HCT116 (cell line): ENCODE data around the gene SKIC3. TPM values are rescaled to one million over a fixed set of nuclear protein-coding genes. Genes with fewer than 3 reads are reported as not detected.

Experiments
- ATAC-seq: fragments of 200-7000 bp; cut with Tn5 transposase; 2 replicates; pipeline ENCODE4 v1.9.1; 2020; ENCODE audit warnings: mild to moderate bottlenecking, moderate library complexity
- BruUV-seq: library from RNA; stranded (reverse); fragments of 400-500 nt; replicated peaks from 2 replicates; lab custom pipeline; 2021; lab: Mats Ljungman, UMichigan
- CTCF ChIA-PET: fragments of 300-600 bp; sonication (Branson Sonifier 250); formaldehyde crosslinking; loops from one replicate; lab custom pipeline; 2021; ENCODE audit warnings: antibody characterized with exemption; lab: Charles Lee
- POLR2A ChIA-PET: fragments of 300-600, 350-600 bp; sonication (Branson Sonifier 250); formaldehyde crosslinking; loops from one replicate; lab custom pipeline; 2021; ENCODE audit warnings: antibody characterized with exemption; lab: Charles Lee
- RAD21 ChIA-PET, 2 experiments: fragments of 300-600 bp; sonication (Branson Sonifier 250); formaldehyde crosslinking; loops; one replicate each; lab custom pipeline; 2023; ENCODE audit warnings: low total read pairs in 2 of 2; ENCODE audit not compliant: uncharacterized antibody in 2 of 2, unreplicated experiment in 2 of 2, low non-redundant PET in 1 of 2; lab: Charles Lee
- DNase-seq: peaks from one replicate; pipeline ENCODE4 v3.0.0-alpha.2; 2010; ENCODE audit warnings: low read depth, low spot score
- H2AFZ ChIP-seq: fragments of 200-600 bp; shearing (Covaris generic), sonication (generic); 2 replicates; pipeline ENCODE4 v1.6.1; 2017; ENCODE audit warnings: low read depth, mixed run types, mixed read lengths, antibody characterized with exemption, low read length; ENCODE audit not compliant: poor library complexity, severe bottlenecking
- H3K27ac ChIP-seq: 2 replicates; pipeline ENCODE4 v1.5.1; 2012; ENCODE audit warnings: low read depth, low read length
- H3K27me3 ChIP-seq: fragments of 200-600 bp; sonication (generic); 2 replicates; pipeline ENCODE4 v1.6.1; 2016; ENCODE audit warnings: mixed run types, low read length, mixed read lengths; ENCODE audit not compliant: insufficient read depth
- H3K36me3 ChIP-seq, 2 experiments: fragments of 200-500 bp in 1 of 2; fragments of 200-600 bp in 1 of 2; sonication (Bioruptor generic) in 1 of 2; sonication (generic) in 1 of 2; 2 replicates each; pipeline versions ENCODE4 v1.5.1 to v1.6.1; 2014 to 2016; ENCODE audit warnings: low read length in 2 of 2, inconsistent platforms in 1 of 2, mixed read lengths in 1 of 2, mixed run types in 1 of 2; ENCODE audit not compliant: insufficient read depth in 2 of 2, control insufficient read depth in 1 of 2
- H3K4me1 ChIP-seq, 2 experiments: fragments of 200-600 bp in 1 of 2; sonication (generic) in 1 of 2; 2 replicates each; pipeline versions ENCODE4 v1.5.1 to v1.6.1; 2012 to 2017; ENCODE audit warnings: low read length in 2 of 2, inconsistent platforms in 1 of 2, mild to moderate bottlenecking in 1 of 2, mixed read lengths in 1 of 2, mixed run types in 1 of 2, moderate library complexity in 1 of 2; ENCODE audit not compliant: insufficient read depth in 2 of 2, control insufficient read depth in 1 of 2
- H3K4me2 ChIP-seq: fragments of 200-600 bp; sonication (generic); 2 replicates; pipeline ENCODE4 v1.6.1; 2017; ENCODE audit warnings: mixed run types, low read length, mixed read lengths
- H3K4me3 ChIP-seq, 2 experiments: fragments of 200-600 bp in 1 of 2; sonication (generic) in 1 of 2; replicated peaks in 1 of 2; 2 replicates each; pipeline ENCODE4 v1.5.1; 2011 to 2016; ENCODE audit warnings: low read length in 2 of 2, control low read depth in 1 of 2, low read depth in 1 of 2, mild to moderate bottlenecking in 1 of 2, mixed read lengths in 1 of 2, mixed run types in 1 of 2
- H3K79me2 ChIP-seq: fragments of 200-600 bp; sonication (generic); 2 replicates; pipeline ENCODE4 v1.6.1; 2017; ENCODE audit warnings: mild to moderate bottlenecking, mixed run types, low read length, moderate library complexity, mixed read lengths; ENCODE audit not compliant: insufficient read depth
- H3K9ac ChIP-seq: fragments of 200-600 bp; sonication (generic); 2 replicates; pipeline ENCODE4 v1.6.1; 2016; ENCODE audit warnings: low read length, mixed read lengths
- H3K9me2 ChIP-seq: fragments of 200-600 bp; sonication (generic), shearing (Covaris generic); 2 replicates; pipeline ENCODE4 v1.6.1; 2017; ENCODE audit warnings: mixed run types, mild to moderate bottlenecking, moderate library complexity; ENCODE audit not compliant: insufficient read depth
- H3K9me3 ChIP-seq, 2 experiments: fragments of 200-500 bp in 1 of 2; fragments of 200-600 bp in 1 of 2; sonication (Bioruptor generic) in 1 of 2; sonication (generic) in 1 of 2; 2 replicates each; pipeline ENCODE4 v1.6.1; 2014 to 2017; ENCODE audit warnings: low read length in 2 of 2, mixed read lengths in 2 of 2, inconsistent platforms in 1 of 2, low read depth in 1 of 2, mild to moderate bottlenecking in 1 of 2, mixed run types in 1 of 2, moderate library complexity in 1 of 2; ENCODE audit not compliant: control insufficient read depth in 1 of 2, insufficient read depth in 1 of 2
- H4K20me1 ChIP-seq: fragments of 200-600 bp; sonication (generic), shearing (Covaris generic); 2 replicates; pipeline ENCODE4 v1.6.1; 2017; ENCODE audit warnings: mixed run types, mild to moderate bottlenecking, moderate library complexity; ENCODE audit not compliant: insufficient read depth
- CEBPB ChIP-seq: IDR thresholded peaks from 2 replicates; pipeline ENCODE4 v1.6.1; 2012; ENCODE audit warnings: low read depth
- ELF1 ChIP-seq: IDR thresholded peaks from 2 replicates; pipeline ENCODE4 v1.6.1; 2012; ENCODE audit warnings: low read depth, borderline replicate concordance
- EZH2 ChIP-seq: fragments of 200-600 bp; sonication (generic); IDR thresholded peaks from 2 replicates; pipeline ENCODE4 v1.6.1; 2017; ENCODE audit warnings: antibody characterized with exemption, mixed run types
- EZH2phosphoT487 ChIP-seq: fragments of 200-600 bp; IDR thresholded peaks from 2 replicates; pipeline ENCODE4 v1.6.1; 2018; ENCODE audit warnings: antibody characterized with exemption, borderline replicate concordance
- POLR2AphosphoS5 ChIP-seq: IDR thresholded peaks from 2 replicates; pipeline ENCODE4 v1.6.1; 2011; ENCODE audit warnings: mild to moderate bottlenecking, low read depth, low read length, moderate library complexity
- RAD21 ChIP-seq: IDR thresholded peaks from 2 replicates; pipeline ENCODE4 v1.6.1; 2012; ENCODE audit warnings: low read depth, mild to moderate bottlenecking
- SIN3A ChIP-seq: IDR thresholded peaks from 2 replicates; pipeline ENCODE4 v1.6.1; 2012; ENCODE audit warnings: low read depth
- TCF7L2 ChIP-seq: IDR thresholded peaks from 2 replicates; pipeline ENCODE4 v1.7.0; 2011; ENCODE audit warnings: borderline replicate concordance, inconsistent platforms; ENCODE audit not compliant: insufficient read depth, insufficient read length; ENCODE audit errors: extremely low read depth
- YY1 ChIP-seq: IDR thresholded peaks from 2 replicates; pipeline ENCODE4 v1.6.1; 2011; ENCODE audit warnings: low read length, low read depth, moderate library complexity, mild to moderate bottlenecking; ENCODE audit not compliant: insufficient replicate concordance; ENCODE audit errors: extremely low read depth
- ZBTB33 ChIP-seq: IDR thresholded peaks from 2 replicates; pipeline ENCODE4 v1.6.1; 2011; ENCODE audit warnings: mild to moderate bottlenecking, low read length, moderate library complexity; ENCODE audit not compliant: insufficient replicate concordance; ENCODE audit errors: extremely low read depth
- ZFX ChIP-seq: fragments of 450-650 bp; IDR thresholded peaks from 2 replicates; pipeline ENCODE4 v1.6.1; 2017
- ZNF274 ChIP-seq: fragments of 200-500 bp; sonication (Bioruptor generic); IDR thresholded peaks from 2 replicates; pipeline ENCODE4 v1.6.1; 2014; ENCODE audit warnings: mild to moderate bottlenecking, low read depth, low read length, inconsistent platforms
- intact Hi-C: fragments of 100-400 bp; cut with micrococcal nuclease; formaldehyde crosslinking; loops from 2 replicates; pipeline ENCODE4 v1.10.0; 2022
- total RNA-seq: library from RNA; stranded (reverse); gene quantifications from one replicate; pipeline ENCODE4 v1.2.1, GENCODE V29; 2021; ENCODE audit not compliant: unreplicated experiment
- TF ChIP-seq, protein P1 (sequence below): IDR thresholded peaks from 2 replicates; pipeline ENCODE4 v1.6.1; 2012

The SKIC3 gene
- total RNA-seq, 1 experiment from 2014 or later: 35.1 TPM

- H3K4me1 ChIP-seq: no peaks in the 10 kb centered on the region
- no peak overlapping the region for H3K9ac ChIP-seq
- no peak overlapping the region for H3K27ac ChIP-seq
- CTCF ChIA-PET: no interaction called here
- RAD21 ChIA-PET: no interaction called here
- intact Hi-C loops: no loop called here
- no peak overlapping the region for H3K4me3 ChIP-seq
- H3K27me3 ChIP-seq: no peaks in the 10 kb centered on the region
- H3K9me3 ChIP-seq: no peaks in the 10 kb centered on the region
- H3K36me3 ChIP-seq: peaks cover 6 to 9% of the 10 kb centered on the region in 2 experiments; a peak in 2 of 4 replicates
- POLR2A ChIA-PET: no interaction called here
- no peaks in the 10 kb centered on the region for H4K20me1 ChIP-seq
- H3K79me2 ChIP-seq: peaks cover 4% of the 10 kb centered on the region; the same call in 1 of the 2 replicates
- no peak overlapping the region for H2AFZ ChIP-seq
- no peak for TF ChIP-seq CEBPB
- no peak for TF ChIP-seq ZNF274
- no peak for TF ChIP-seq ELF1
- TF ChIP-seq POLR2AphosphoS5: no peak
- no peak for TF ChIP-seq ZBTB33
- TF ChIP-seq ZFX: no peak
- TF ChIP-seq, protein P1, sequence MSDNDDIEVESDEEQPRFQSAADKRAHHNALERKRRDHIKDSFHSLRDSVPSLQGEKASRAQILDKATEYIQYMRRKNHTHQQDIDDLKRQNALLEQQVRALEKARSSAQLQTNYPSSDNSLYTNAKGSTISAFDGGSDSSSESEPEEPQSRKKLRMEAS: no peak
- TF ChIP-seq TCF7L2: no peak
- TF ChIP-seq EZH2: no peak
- no peak for TF ChIP-seq YY1
- TF ChIP-seq SIN3A: no peak
- TF ChIP-seq EZH2phosphoT487: no peak
- no peak for TF ChIP-seq RAD21
- no peaks in the 10 kb centered on the region for H3K9me2 ChIP-seq
- no peak for ATAC-seq
- H3K4me2 ChIP-seq: no peak overlapping the region
- no peak for DNase-seq
- BruUV-seq: no TSS peak
Measured at GRCh38 chr5:95533761-95534160, 21.0 kb downstream of the SKIC3 start.
